Nephron (organoid): Measurements from ENCODE around the gene ZNF776.

Experiments
- H3K27ac Mint-ChIP-seq, 3 experiments: 2 replicates each; pipeline ENCODE4 v1.8.0; 2020; ENCODE audit warnings: mixed read lengths in 3 of 3, mild to moderate bottlenecking in 2 of 3, moderate library complexity in 1 of 3
- H3K27me3 Mint-ChIP-seq: 2 replicates; pipeline ENCODE4 v1.8.0; 2021; ENCODE audit warnings: low read depth, mild to moderate bottlenecking, moderate library complexity, mixed read lengths
- H3K36me3 Mint-ChIP-seq: 2 replicates; pipeline ENCODE4 v1.8.0; 2020; ENCODE audit warnings: low read depth, mixed read lengths
- H3K4me1 Mint-ChIP-seq: 2 replicates; pipeline ENCODE4 v1.8.0; 2020; ENCODE audit warnings: mixed read lengths
- H3K4me3 Mint-ChIP-seq, 3 experiments: 2 replicates each; pipeline ENCODE4 v1.8.0; 2020; ENCODE audit warnings: mild to moderate bottlenecking in 3 of 3, mixed read lengths in 3 of 3, moderate library complexity in 2 of 3
- H3K9me3 Mint-ChIP-seq: 2 replicates; pipeline ENCODE4 v1.8.0; 2020; ENCODE audit warnings: mixed read lengths
- CTCF ChIP-seq, 3 experiments: fragments of 200-600 bp; sonication (generic); IDR thresholded peaks; one replicate each; pipeline ENCODE4 v1.5.0; 2021; ENCODE audit warnings: antibody characterized with exemption in 3 of 3; ENCODE audit not compliant: unreplicated experiment in 3 of 3

Gene ZNF776

GRCh38 chr19:57800696-57801095 is 54.1 kb downstream of the ZNF776 start:
- Mint-ChIP-seq H3K4me3 (peak overlapping the region in 2 of 3 experiments; percentile 26 to 68), H3K36me3 (peaks cover 37% of the 10 kb centered on the region), H3K27ac (peak overlapping the region in 2 of 3 experiments; percentile 11 to 45), H3K27me3 (no peaks in the 10 kb centered on the region), H3K4me1 (peaks cover 28% of the 10 kb centered on the region), H3K9me3 (peaks cover under 1% of the 10 kb centered on the region)
- no peak for TF ChIP-seq CTCF (IDR thresholded peaks at IDR 0.05; ENCODE audit: unreplicated experiment in 3 of 3)

GRCh38 chr19:57802269-57802668 is 55.7 kb downstream of the ZNF776 start:
- Mint-ChIP-seq H3K27me3 (no peaks in the 10 kb centered on the region), H3K4me1 (peaks cover 28% of the 10 kb centered on the region), H3K4me3 (peak overlapping the region; percentile 19 to 72 (median 48)), H3K9me3 (no peaks in the 10 kb centered on the region), H3K36me3 (peaks cover 31% of the 10 kb centered on the region), H3K27ac (peak overlapping the region; percentile 29 to 90 (median 30))
- TF ChIP-seq CTCF (IDR thresholded peaks at IDR 0.05; ENCODE audit: unreplicated experiment in 3 of 3) = no peak

GRCh38 chr19:57803265-57803593 is 56.6 kb downstream of the ZNF776 start:
- H3K4me3 Mint-ChIP-seq = peak overlapping the region; percentile 90
- no peaks in the 10 kb centered on the region for H3K27me3 Mint-ChIP-seq
- TF ChIP-seq CTCF (IDR thresholded peaks at IDR 0.05; ENCODE audit: unreplicated experiment in 3 of 3) = no peak
- peaks cover 38% of the 10 kb centered on the region for H3K36me3 Mint-ChIP-seq
- H3K27ac Mint-ChIP-seq = peak overlapping the region; percentile 98 to 99 (median 99)
- H3K9me3 Mint-ChIP-seq = no peaks in the 10 kb centered on the region
- peaks cover 28% of the 10 kb centered on the region for H3K4me1 Mint-ChIP-seq

GRCh38 chr19:57803594-57804325 is 57.1 kb downstream of the ZNF776 start:
- no peak for TF ChIP-seq CTCF (IDR thresholded peaks at IDR 0.05; ENCODE audit: unreplicated experiment in 3 of 3)
- Mint-ChIP-seq H3K27me3 (no peaks in the 10 kb centered on the region), H3K4me1 (peaks cover 28% of the 10 kb centered on the region)

GRCh38 chr19:57807541-57807940 is 60.9 kb downstream of the ZNF776 start:
- Mint-ChIP-seq H3K4me1 (peaks cover 26% of the 10 kb centered on the region), H3K9me3 (no peaks in the 10 kb centered on the region), H3K36me3 (peaks cover 50% of the 10 kb centered on the region), H3K27me3 (no peaks in the 10 kb centered on the region), H3K27ac (peak overlapping the region in 2 of 3 experiments; percentile 31 to 59), H3K4me3 (no peak overlapping the region)
- no peak for TF ChIP-seq CTCF (IDR thresholded peaks at IDR 0.05; ENCODE audit: unreplicated experiment in 3 of 3)

More at GRCh38 chr19:57803594-57804325, 57.1 kb downstream of the ZNF776 start:
- Mint-ChIP-seq H3K4me3 (peak overlapping the region; percentile 90), H3K9me3 (no peaks in the 10 kb centered on the region), H3K27ac (peak overlapping the region; percentile 98 to 99 (median 99)), H3K36me3 (peaks cover 42% of the 10 kb centered on the region)
